ENCODE data around the gene ARID3A. TPM values are rescaled to one million over a fixed set of nuclear protein-coding genes. Genes with fewer than 3 reads are reported as not detected.

The ARID3A gene
- total and polyA plus RNA-seq, 2 of the 8 experiments (the other 6 are each of a cell fraction or from before 2014, with no cell fraction given) = 40.5 to 77.4 TPM

GRCh38 chr19:944171-944567, 18.3 kb downstream of the ARID3A start (continued):
- TF ChIP-seq KDM5A (IDR thresholded peaks at IDR 0.05; ENCODE audit: low read length) (no peak), CTCF (IDR thresholded peaks at IDR 0.05; ENCODE audit: control extremely low read depth in 1 of 3, insufficient read depth in 1 of 3, low read depth in 1 of 3, low read length in 3 of 3) (no peak), POLR2AphosphoS5 (IDR thresholded peaks at IDR 0.05; ENCODE audit: low read depth, low read length) (no peak), RNF2 (IDR thresholded peaks at IDR 0.05; ENCODE audit: borderline replicate concordance, low read depth, low read length, missing control alignments, poor library complexity, severe bottlenecking) (no peak), PHF8 (conservative IDR thresholded peaks at IDR 0.05; ENCODE audit: low read depth, low read length) (no peak)
